Type B pancreatic cell (in vitro differentiated cells): ENCODE results near the gene VKORC1L1. TPM values are rescaled to one million over a fixed set of nuclear protein-coding genes. Genes with fewer than 3 reads are reported as not detected.

ENCODE experiments used
- DNase-seq: peaks from one replicate; pipeline ENCODE4 v3.0.0; 2021; ENCODE audit warnings: mixed read lengths; ENCODE audit not compliant: unreplicated experiment; ENCODE audit errors: extremely low spot score
- H3K27ac Mint-ChIP-seq: 2 replicates; pipeline ENCODE4 v1.8.0; 2021; ENCODE audit warnings: mild to moderate bottlenecking, mixed read lengths
- H3K27me3 Mint-ChIP-seq: 2 replicates; pipeline ENCODE4 v1.8.0; 2021; ENCODE audit warnings: mixed read lengths
- H3K36me3 Mint-ChIP-seq: 2 replicates; pipeline ENCODE4 v1.8.0; 2021; ENCODE audit warnings: mixed read lengths
- H3K4me1 Mint-ChIP-seq: one replicate; pipeline ENCODE4 v1.8.0; 2021; ENCODE audit warnings: mixed read lengths; ENCODE audit not compliant: unreplicated experiment
- H3K4me3 Mint-ChIP-seq: 2 replicates; pipeline ENCODE4 v1.8.0; 2021; ENCODE audit warnings: mild to moderate bottlenecking, mixed read lengths
- H3K9me3 Mint-ChIP-seq: 2 replicates; pipeline ENCODE4 v1.8.0; 2021; ENCODE audit warnings: mixed read lengths
- CTCF ChIP-seq: fragments of 200-600 bp; sonication (generic); conservative IDR thresholded peaks from 2 replicates; pipeline ENCODE4 v1.5.0; 2021; ENCODE audit warnings: antibody characterized with exemption, mild to moderate bottlenecking
- total RNA-seq: library from RNA; stranded (reverse); gene quantifications from 2 replicates; pipeline ENCODE4 v1.2.1, GENCODE V29; 2021; ENCODE audit warnings: low replicate concordance

The VKORC1L1 gene
- total RNA-seq, 1 donor from 2014 or later, result 26.4 TPM

GRCh38 chr7:65946904-65947303, 74.0 kb downstream of the VKORC1L1 start:
- Mint-ChIP-seq H3K27me3 (no peaks in the 10 kb centered on the region), H3K9me3 (no peaks in the 10 kb centered on the region), H3K4me3 (no peak overlapping the region), H3K36me3 (no peaks in the 10 kb centered on the region), H3K4me1 (no peaks in the 10 kb centered on the region), H3K27ac (no peak overlapping the region)
- no peak for TF ChIP-seq CTCF
- DNase-seq, result no peak

- no peaks in the 10 kb centered on the region for H3K4me1 Mint-ChIP-seq
- H3K27me3 Mint-ChIP-seq, result no peaks in the 10 kb centered on the region
- no peak for TF ChIP-seq CTCF
- no peak for DNase-seq
- H3K9me3 Mint-ChIP-seq, result no peaks in the 10 kb centered on the region
- H3K36me3 Mint-ChIP-seq, result peaks cover 12% of the 10 kb centered on the region
- no peak overlapping the region for H3K27ac Mint-ChIP-seq
- no peak overlapping the region for H3K4me3 Mint-ChIP-seq
Measured at GRCh38 chr7:65951837-65952578, 79.1 kb downstream of the VKORC1L1 start.

- Mint-ChIP-seq H3K27ac (no peak overlapping the region), H3K27me3 (no peaks in the 10 kb centered on the region)
- no peak for TF ChIP-seq CTCF
Measured at GRCh38 chr7:65953001-65953720, 80.3 kb downstream of the VKORC1L1 start.

GRCh38 chr7:65953890-65954450, 81.1 kb downstream of the VKORC1L1 start:
- peak; percentile 11 for DNase-seq
- H3K27me3 Mint-ChIP-seq, result no peaks in the 10 kb centered on the region
- no peak overlapping the region for H3K27ac Mint-ChIP-seq
- no peak for TF ChIP-seq CTCF
- H3K4me3 Mint-ChIP-seq, result no peak overlapping the region
- H3K4me1 Mint-ChIP-seq, result no peaks in the 10 kb centered on the region
- peaks cover 12% of the 10 kb centered on the region for H3K36me3 Mint-ChIP-seq
- H3K9me3 Mint-ChIP-seq, result no peaks in the 10 kb centered on the region

More at GRCh38 chr7:65953001-65953720, 80.3 kb downstream of the VKORC1L1 start:
- Mint-ChIP-seq H3K4me3 (no peak overlapping the region), H3K4me1 (no peaks in the 10 kb centered on the region), H3K36me3 (peaks cover 12% of the 10 kb centered on the region), H3K9me3 (no peaks in the 10 kb centered on the region)
- DNase-seq, result no peak

- H3K4me3 Mint-ChIP-seq, result no peak overlapping the region
- H3K27ac Mint-ChIP-seq, result no peak overlapping the region
- H3K27me3 Mint-ChIP-seq, result no peaks in the 10 kb centered on the region
- peaks cover 15% of the 10 kb centered on the region for H3K36me3 Mint-ChIP-seq
- TF ChIP-seq CTCF, result no peak
- peak; percentile 18 for DNase-seq
- H3K9me3 Mint-ChIP-seq, result no peaks in the 10 kb centered on the region
- no peaks in the 10 kb centered on the region for H3K4me1 Mint-ChIP-seq
Measured at GRCh38 chr7:65955718-65956117, 82.8 kb downstream of the VKORC1L1 start.
